Mesenchymal stem cell (in vitro differentiated cells and primary cell): Measurements from ENCODE around the gene GATA2.

Experiments
- DNase-seq: peaks from one replicate; pipeline ENCODE4 v3.0.0-alpha.2; 2013
- H2AFZ ChIP-seq: one replicate; pipeline ENCODE4 v1.6.1; 2013; ENCODE audit warnings: low read depth, mild to moderate bottlenecking, control low read depth, inconsistent platforms, low read length, moderate library complexity
- H2AK5ac ChIP-seq: 2 replicates; pipeline ENCODE4 v1.6.1; 2013; ENCODE audit warnings: low read length, moderate library complexity, mild to moderate bottlenecking, inconsistent platforms; ENCODE audit not compliant: severe bottlenecking
- H2BK120ac ChIP-seq: one replicate; pipeline ENCODE4 v1.6.1; 2013; ENCODE audit warnings: low read depth, mild to moderate bottlenecking, inconsistent platforms, low read length, moderate library complexity
- H2BK12ac ChIP-seq, 2 experiments: one replicate each; pipeline ENCODE4 v1.6.1; 2013; ENCODE audit warnings: inconsistent platforms in 2 of 2, low read length in 2 of 2, mild to moderate bottlenecking in 2 of 2, moderate library complexity in 2 of 2, control low read depth in 1 of 2
- H2BK15ac ChIP-seq: one replicate; pipeline ENCODE4 v1.6.1; 2013; ENCODE audit warnings: mild to moderate bottlenecking, low read depth, inconsistent platforms; ENCODE audit not compliant: poor library complexity, severe bottlenecking
- H2BK5ac ChIP-seq: 2 replicates; pipeline ENCODE4 v1.6.1; 2013; ENCODE audit warnings: low read depth, mild to moderate bottlenecking, low read length, control low read depth, inconsistent platforms; ENCODE audit not compliant: poor library complexity, severe bottlenecking
- H3K14ac ChIP-seq, 2 experiments: one replicate each; pipeline ENCODE4 v1.6.1; 2013; ENCODE audit warnings: inconsistent platforms in 2 of 2, low read length in 2 of 2, control low read depth in 1 of 2, mild to moderate bottlenecking in 1 of 2, moderate library complexity in 1 of 2
- H3K18ac ChIP-seq, 2 experiments: one replicate each; pipeline ENCODE4 v1.6.1; 2013; ENCODE audit warnings: inconsistent platforms in 2 of 2, low read length in 2 of 2, control low read depth in 1 of 2, low read depth in 1 of 2, mild to moderate bottlenecking in 1 of 2
- H3K23ac ChIP-seq, 2 experiments: one replicate each; pipeline ENCODE4 v1.6.1; 2013; ENCODE audit warnings: inconsistent platforms in 2 of 2, low read length in 2 of 2, mild to moderate bottlenecking in 2 of 2, moderate library complexity in 2 of 2, control low read depth in 1 of 2
- H3K27ac ChIP-seq: 2 replicates; pipeline ENCODE4 v1.5.1; 2013; ENCODE audit warnings: mild to moderate bottlenecking, moderate library complexity, low read length, control low read depth, inconsistent platforms; ENCODE audit not compliant: poor library complexity, severe bottlenecking
- H3K27me3 ChIP-seq, 2 experiments: 2 replicates each; pipeline versions ENCODE4 v1.6.1 to v1.7.0; 2013; ENCODE audit warnings: low read length in 2 of 2, mild to moderate bottlenecking in 2 of 2, moderate library complexity in 2 of 2, control low read depth in 1 of 2, inconsistent platforms in 1 of 2; ENCODE audit not compliant: control insufficient read depth in 1 of 2, insufficient read depth in 1 of 2
- H3K36me3 ChIP-seq, 2 experiments: 2 replicates each; pipeline versions ENCODE4 v1.6.1 to v1.7.0; 2013; ENCODE audit warnings: low read length in 2 of 2, control low read depth in 1 of 2, inconsistent platforms in 1 of 2, low read depth in 1 of 2, mild to moderate bottlenecking in 1 of 2; ENCODE audit not compliant: insufficient read depth in 2 of 2, control insufficient read depth in 1 of 2
- H3K4ac ChIP-seq, 2 experiments: one replicate each; pipeline ENCODE4 v1.6.1; 2013; ENCODE audit warnings: inconsistent platforms in 2 of 2, low read length in 2 of 2, mild to moderate bottlenecking in 2 of 2, moderate library complexity in 2 of 2, control low read depth in 1 of 2, low read depth in 1 of 2
- H3K4me1 ChIP-seq: 2 replicates; pipeline ENCODE4 v1.6.1; 2013; ENCODE audit warnings: low read depth, low read length, control low read depth; ENCODE audit not compliant: control insufficient read depth, insufficient read depth
- H3K4me2 ChIP-seq: 2 replicates; pipeline ENCODE4 v1.6.1; 2013; ENCODE audit warnings: low read length, mild to moderate bottlenecking, inconsistent platforms; ENCODE audit not compliant: poor library complexity, severe bottlenecking
- H3K4me3 ChIP-seq, 2 experiments: 2 replicates each; pipeline versions ENCODE4 v1.5.1 to v1.7.0; 2013; ENCODE audit warnings: low read length in 2 of 2, mild to moderate bottlenecking in 2 of 2, control low read depth in 1 of 2, low read depth in 1 of 2; ENCODE audit not compliant: insufficient read depth in 1 of 2
- H3K79me1 ChIP-seq: replicated peaks from 2 replicates; pipeline ENCODE4 v1.6.1; 2013; ENCODE audit warnings: mild to moderate bottlenecking, control low read depth, low read length, inconsistent platforms; ENCODE audit not compliant: poor library complexity, severe bottlenecking
- H3K9ac ChIP-seq: 2 replicates; pipeline ENCODE4 v1.7.0; 2013; ENCODE audit warnings: mild to moderate bottlenecking, low read length, moderate library complexity
- H3K9me3 ChIP-seq: 2 replicates; pipeline ENCODE4 v1.7.0; 2013; ENCODE audit warnings: mild to moderate bottlenecking, low read length; ENCODE audit not compliant: control insufficient read depth
- H4K8ac ChIP-seq: one replicate; pipeline ENCODE4 v1.6.1; 2013; ENCODE audit warnings: inconsistent platforms, mild to moderate bottlenecking, low read length, moderate library complexity
- H4K91ac ChIP-seq: one replicate; pipeline ENCODE4 v1.6.1; 2013; ENCODE audit warnings: mild to moderate bottlenecking, low read length, inconsistent platforms
- WGBS: methylation state at CpG from one replicate; pipeline ENCODE4 v1.1.7; 2013; ENCODE audit warnings: mixed read lengths; 5-methylcytosine and 5-hydroxymethylcytosine counted together

GATA2 gene

GRCh38 chr3:128461731-128462130 lies 31.3 kb downstream of the GATA2 start:
- Histone ChIP-seq H2AK5ac (no peak overlapping the region), H2BK120ac (no peak overlapping the region), H2BK5ac (no peak overlapping the region), H3K27ac (no peak overlapping the region), H3K9me3 (no peaks in the 10 kb centered on the region), H3K9ac (no peak overlapping the region), H3K4me3 (no peak overlapping the region), H3K4me1 (no peaks in the 10 kb centered on the region), H2BK12ac (no peak overlapping the region), H4K8ac (no peak overlapping the region), H4K91ac (no peak overlapping the region), H2BK15ac (no peak overlapping the region), H3K23ac (no peak overlapping the region), H3K18ac (no peak overlapping the region), H2AFZ (no peak overlapping the region), H3K36me3 (no peaks in the 10 kb centered on the region), H3K4me2 (no peak overlapping the region), H3K14ac (no peak overlapping the region), H3K27me3 (peaks cover 66 to 75% of the 10 kb centered on the region in 2 experiments), H3K4ac (no peak overlapping the region), H3K79me1 (no peaks in the 10 kb centered on the region)
- DNase-seq: no peak
- WGBS: 82% methylated on average over 12 of the region's 12 CpGs

GRCh38 chr3:128459461-128459820 lies 33.6 kb downstream of the GATA2 start:
- 85% methylated on average over 9 of the region's 9 CpGs for WGBS
- Histone ChIP-seq H3K4ac (no peak overlapping the region), H3K27ac (no peak overlapping the region), H3K9me3 (no peaks in the 10 kb centered on the region), H3K4me3 (no peak overlapping the region), H2AK5ac (no peak overlapping the region), H2BK120ac (no peak overlapping the region), H3K4me2 (no peak overlapping the region), H2AFZ (no peak overlapping the region), H3K36me3 (no peaks in the 10 kb centered on the region), H2BK5ac (no peak overlapping the region), H3K79me1 (no peaks in the 10 kb centered on the region), H3K9ac (no peak overlapping the region), H3K23ac (no peak overlapping the region), H4K91ac (no peak overlapping the region), H3K14ac (no peak overlapping the region), H3K18ac (no peak overlapping the region), H2BK15ac (no peak overlapping the region), H3K4me1 (no peaks in the 10 kb centered on the region), H4K8ac (no peak overlapping the region), H2BK12ac (no peak overlapping the region), H3K27me3 (peaks cover 66 to 75% of the 10 kb centered on the region in 2 experiments)
- DNase-seq: no peak

GRCh38 chr3:128458746-128459460 lies 34.1 kb downstream of the GATA2 start:
- Histone ChIP-seq H3K27ac (no peak overlapping the region), H3K23ac (no peak overlapping the region), H2BK5ac (no peak overlapping the region), H3K9ac (no peak overlapping the region), H3K9me3 (no peaks in the 10 kb centered on the region), H2BK120ac (no peak overlapping the region), H2AFZ (no peak overlapping the region), H3K4me1 (no peaks in the 10 kb centered on the region), H3K18ac (no peak overlapping the region), H3K27me3 (peaks cover 71 to 75% of the 10 kb centered on the region in 2 experiments), H3K4me2 (no peak overlapping the region), H4K91ac (no peak overlapping the region), H4K8ac (no peak overlapping the region), H2BK15ac (no peak overlapping the region), H2BK12ac (no peak overlapping the region), H3K4ac (no peak overlapping the region), H3K36me3 (no peaks in the 10 kb centered on the region), H3K79me1 (no peaks in the 10 kb centered on the region), H3K4me3 (no peak overlapping the region), H2AK5ac (no peak overlapping the region), H3K14ac (no peak overlapping the region)
- 80% methylated on average over 18 of the region's 18 CpGs for WGBS
- no peak for DNase-seq

GRCh38 chr3:128457937-128458336 lies 35.1 kb downstream of the GATA2 start:
- H3K79me1 ChIP-seq: no peaks in the 10 kb centered on the region
- H3K23ac ChIP-seq: no peak overlapping the region
- H2BK15ac ChIP-seq: no peak overlapping the region
- WGBS: 84% methylated on average over 12 of the region's 12 CpGs
- no peak for DNase-seq
- no peak overlapping the region for H2BK120ac ChIP-seq
- no peak overlapping the region for H3K18ac ChIP-seq
- H2AK5ac ChIP-seq: no peak overlapping the region
- H3K36me3 ChIP-seq: no peaks in the 10 kb centered on the region
- H3K27ac ChIP-seq: no peak overlapping the region
- H2AFZ ChIP-seq: no peak overlapping the region
- H2BK5ac ChIP-seq: no peak overlapping the region
- H3K4me2 ChIP-seq: no peak overlapping the region
- H3K9me3 ChIP-seq: no peaks in the 10 kb centered on the region
- no peak overlapping the region for H4K8ac ChIP-seq
- H3K4me3 ChIP-seq: no peak overlapping the region
- no peak overlapping the region for H4K91ac ChIP-seq
- no peak overlapping the region for H2BK12ac ChIP-seq
- no peaks in the 10 kb centered on the region for H3K4me1 ChIP-seq
- peaks cover 75 to 78% of the 10 kb centered on the region in 2 experiments for H3K27me3 ChIP-seq
- no peak overlapping the region for H3K9ac ChIP-seq
- no peak overlapping the region for H3K14ac ChIP-seq
- H3K4ac ChIP-seq: no peak overlapping the region
